Thyroid gland (tissue), 4 donors: ENCODE results near the gene GCLC.

ENCODE experiments used
- CTCF ChIP-seq, 6 experiments: fragments of 200-600 bp in 3 of 6; fragments of 450-650 bp in 3 of 6; sonication (generic) in 3 of 6; IDR thresholded peaks; one replicate each; pipeline ENCODE4 v1.5.1; 2016 to 2019; ENCODE audit warnings: antibody characterized with exemption in 6 of 6, mild to moderate bottlenecking in 2 of 6, inconsistent platforms in 1 of 6, moderate library complexity in 1 of 6
- POLR2A ChIP-seq, 2 donors: fragments of 450-650 bp; IDR thresholded peaks; one replicate each; pipeline ENCODE4 v1.6.1; 2017; ENCODE audit warnings: antibody characterized with exemption in 2 of 2, mild to moderate bottlenecking in 2 of 2, moderate library complexity in 1 of 2

DNA sequence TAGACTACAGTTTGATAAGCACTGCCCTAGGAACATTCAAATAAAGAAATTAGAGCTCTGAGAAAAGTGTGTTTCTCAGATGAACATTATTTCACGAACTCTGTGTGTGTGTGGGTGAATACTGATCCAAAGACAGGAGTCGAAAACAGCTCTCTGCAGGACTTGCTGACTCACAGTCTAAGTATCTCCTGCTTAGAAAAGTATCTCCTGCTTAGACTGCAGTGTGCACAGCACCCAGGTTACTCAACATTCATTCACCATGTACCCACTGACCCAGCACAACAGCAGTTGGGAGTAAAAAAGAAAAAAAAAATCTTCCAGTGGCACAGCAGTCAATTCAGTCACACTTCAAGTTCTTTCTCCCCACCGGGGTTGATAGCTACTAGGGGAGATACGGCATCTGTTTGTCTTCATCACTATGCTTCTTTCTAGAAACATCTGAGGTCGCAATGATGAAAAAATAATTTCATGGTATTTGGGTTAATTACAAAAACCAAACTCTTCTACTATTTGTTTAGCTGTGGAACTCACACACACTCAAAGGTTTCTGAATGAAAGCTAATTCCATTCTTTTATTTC, 48.0 kb downstream of the GCLC start:
- no peak for TF ChIP-seq POLR2A (IDR thresholded peaks at IDR 0.05)
- no peak for TF ChIP-seq CTCF (IDR thresholded peaks at IDR 0.05)
